GM12874 (cell line): ENCODE measurements around the gene MRPL2.

Experiments
- CTCF ChIP-seq: IDR thresholded peaks from 2 replicates; pipeline ENCODE4 v1.5.1; 2011; ENCODE audit warnings: low read depth, mild to moderate bottlenecking, control low read depth, low read length, moderate library complexity; ENCODE audit not compliant: insufficient read depth

MRPL2 gene

GRCh38 chr6:43059168-43060033, at the start of gene MRPL2, which contains the start of gene KLC4:
Gene MRPL2 (minus strand): TSS chr6:43059434. CDS start chr6:43059381, 53 bp downstream.
Gene KLC4 (plus strand): TSS chr6:43059631. CDS start chr6:43061336, 1,705 bp downstream.
- TF ChIP-seq CTCF, result no peak

GRCh38 chr6:43107344-43108062, 48.3 kb upstream of the MRPL2 start:
- TF ChIP-seq CTCF, result no peak

- no peak for TF ChIP-seq CTCF
Observed at GRCh38 chr6:43105538-43106222, 46.4 kb upstream of the MRPL2 start.

- no peak for TF ChIP-seq CTCF
Observed at GRCh38 chr6:43103253-43103876, 44.1 kb upstream of the MRPL2 start.

GRCh38 chr6:43101497-43101896, 42.3 kb upstream of the MRPL2 start:
- TF ChIP-seq CTCF, result no peak

GRCh38 chr6:43097502-43097901, 38.3 kb upstream of the MRPL2 start:
- no peak for TF ChIP-seq CTCF
